Cerebellar cortex (tissue), 1 donor: ENCODE data around the gene SPATA45.

Source experiments
- DNase-seq: peaks from one replicate; pipeline ENCODE4 v3.0.0-alpha.2; 2015; ENCODE audit warnings: low spot score

Gene SPATA45

DNA sequence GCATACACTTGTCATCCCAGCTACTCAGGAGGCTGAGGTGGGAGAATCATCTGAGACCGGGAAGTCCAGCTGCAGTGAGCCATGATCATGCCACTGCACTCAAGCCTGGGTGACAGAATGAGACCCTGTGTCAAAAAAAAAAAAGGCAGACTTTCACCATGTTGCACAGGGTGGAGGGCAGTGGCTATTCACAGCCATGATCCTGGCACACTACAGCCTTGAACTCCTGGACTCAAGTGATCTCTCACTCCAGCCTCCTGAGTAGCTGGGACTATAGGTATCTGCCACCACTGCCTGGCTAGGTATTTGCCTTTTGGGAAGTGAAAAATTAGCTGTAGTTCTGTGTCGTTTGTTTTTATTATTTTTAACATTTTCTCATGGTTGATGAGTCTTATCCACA, 19.1 kb downstream of the SPATA45 start:
- no peak for DNase-seq

DNA sequence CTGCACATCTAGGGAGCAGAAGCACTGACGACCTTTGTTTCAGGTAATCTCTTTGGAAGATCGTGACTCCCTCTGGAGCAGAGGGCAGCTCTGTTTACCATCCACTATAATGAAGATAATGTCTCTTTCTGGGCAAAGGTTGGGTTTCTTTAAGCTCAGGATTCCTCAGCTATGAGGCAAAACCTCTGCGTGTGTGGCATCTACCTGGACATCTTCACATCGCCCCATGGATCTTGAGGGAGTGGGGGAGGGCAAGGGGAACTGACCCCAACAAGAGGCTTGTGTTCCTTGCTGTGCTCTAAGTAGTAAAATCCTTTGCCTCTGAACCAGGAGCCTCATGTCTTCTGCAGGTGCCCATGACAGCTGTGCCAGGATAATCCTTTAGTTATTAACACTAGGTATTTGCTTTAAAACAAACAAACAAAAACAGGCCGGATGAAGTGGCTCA, 19.6 kb downstream of the SPATA45 start:
- DNase-seq = no peak

DNA sequence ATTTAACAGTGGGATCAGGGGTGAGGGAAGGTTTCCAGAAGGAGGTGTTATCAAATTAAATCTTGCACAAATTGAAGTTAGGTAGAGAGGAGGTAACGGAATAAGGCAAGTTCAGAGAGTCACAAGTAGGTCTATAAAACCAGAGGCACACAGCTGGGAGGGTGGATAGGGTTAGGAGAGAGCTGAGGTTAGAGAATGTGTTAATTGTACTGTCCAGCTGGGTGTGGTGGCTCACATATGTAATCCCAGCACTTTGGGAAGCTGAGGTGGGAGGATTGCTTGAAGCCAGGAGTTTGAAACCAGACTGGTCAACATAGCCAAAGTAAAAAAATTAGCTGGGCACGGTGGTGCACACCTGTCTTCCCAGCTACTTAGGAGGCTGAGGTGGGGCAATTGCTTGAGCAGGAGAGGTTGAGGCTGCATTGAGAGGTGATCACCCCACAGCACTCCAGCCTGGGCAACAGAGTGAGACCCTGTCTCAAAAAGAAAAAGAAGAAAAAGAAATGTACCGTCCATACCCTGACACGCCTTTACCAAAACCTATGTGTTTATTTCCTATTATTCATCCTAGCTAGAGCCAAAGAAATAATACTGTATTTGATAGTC, 20.2 kb downstream of the SPATA45 start:
- no peak for DNase-seq

DNA sequence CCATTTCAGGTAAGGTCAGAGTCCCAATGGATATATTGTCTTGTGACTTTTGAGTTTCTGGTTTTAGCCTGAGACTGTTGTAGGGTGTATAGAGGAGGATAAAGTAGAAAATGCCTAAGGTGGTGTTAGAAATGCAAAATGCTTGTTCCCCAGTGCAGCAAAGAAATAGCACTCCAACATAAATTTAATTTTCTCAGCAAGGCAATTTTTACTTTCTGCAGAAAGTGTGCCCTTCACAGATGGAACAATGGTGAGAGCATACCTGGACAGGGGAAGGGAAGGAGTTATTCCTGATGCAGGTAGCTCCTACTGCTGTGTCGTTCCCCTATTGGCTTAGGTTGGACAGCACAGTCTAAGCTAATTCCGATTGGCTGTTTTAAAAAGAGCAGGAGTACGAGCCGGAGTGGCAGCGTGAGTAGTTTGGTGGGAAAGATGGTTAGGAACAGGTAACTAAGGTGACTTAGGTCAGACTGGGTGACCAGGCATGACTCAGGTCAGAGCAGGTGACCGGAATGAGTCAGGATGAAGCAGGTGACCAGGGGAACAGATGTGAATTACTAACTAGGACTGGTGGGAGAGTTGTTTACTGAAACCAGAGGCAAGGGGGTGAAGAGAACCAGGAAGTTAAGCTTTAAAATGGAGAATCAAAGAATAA, 21.5 kb downstream of the SPATA45 start:
- no peak for DNase-seq

DNA sequence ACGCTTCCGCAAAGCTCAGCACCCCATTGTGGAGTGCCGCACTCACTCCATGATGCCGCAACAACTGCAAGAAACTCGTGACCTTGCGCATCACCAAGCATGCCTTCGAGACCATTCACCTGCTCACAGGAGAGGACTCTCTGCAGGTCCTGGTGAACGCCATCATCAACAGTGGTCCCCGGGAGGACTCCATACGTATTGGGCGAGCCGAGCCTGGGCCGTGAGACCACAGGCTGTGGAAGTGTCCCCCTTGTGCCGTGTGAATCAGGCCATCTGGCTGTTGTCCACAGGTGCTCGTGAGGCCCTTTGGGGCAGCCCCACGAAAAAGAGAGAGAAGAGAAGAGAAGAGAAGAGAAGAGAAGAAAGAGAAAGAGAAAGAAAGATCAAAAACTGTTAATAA, 23.2 kb downstream of the SPATA45 start:
- DNase-seq = no peak

DNA sequence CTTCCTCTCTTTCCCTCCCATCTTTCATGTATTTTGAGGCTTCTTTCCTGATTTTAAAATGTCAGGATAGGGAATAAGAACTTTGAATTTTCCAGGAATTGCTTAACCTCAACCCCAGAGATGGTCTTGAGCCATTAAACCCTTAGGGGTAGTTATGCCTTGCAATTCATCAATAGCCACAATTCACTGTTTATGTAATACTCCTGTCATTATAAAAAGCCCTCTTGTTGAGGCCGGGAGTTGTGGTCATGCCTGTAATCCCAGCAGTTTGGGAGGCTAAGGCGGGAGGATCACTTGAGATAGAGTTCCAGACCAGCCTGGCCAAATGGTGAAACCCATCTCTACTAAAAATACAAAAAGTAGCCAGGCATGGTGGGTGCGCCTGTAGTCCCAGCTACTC, 24.5 kb downstream of the SPATA45 start:
- DNase-seq = no peak

DNA sequence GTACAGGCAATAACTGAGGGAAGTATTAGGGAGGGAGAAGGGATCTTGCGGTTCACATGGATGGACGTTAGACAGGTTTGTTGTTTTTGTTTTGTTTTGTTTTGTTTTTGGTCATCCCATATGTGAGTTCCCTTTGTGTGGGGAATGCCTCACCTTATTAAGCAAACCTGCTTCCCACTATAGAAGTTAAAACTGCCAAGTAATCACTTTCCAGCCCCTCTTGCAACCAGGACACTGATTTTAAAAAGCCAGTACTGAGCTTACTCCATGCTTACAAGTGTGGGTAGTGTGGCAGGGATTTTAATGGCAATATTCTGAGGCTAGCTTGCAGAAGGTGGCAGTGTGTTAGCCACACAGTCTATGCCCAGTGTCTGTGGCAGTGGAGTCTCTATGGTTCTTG, 26.5 kb downstream of the SPATA45 start:
- no peak for DNase-seq

DNA sequence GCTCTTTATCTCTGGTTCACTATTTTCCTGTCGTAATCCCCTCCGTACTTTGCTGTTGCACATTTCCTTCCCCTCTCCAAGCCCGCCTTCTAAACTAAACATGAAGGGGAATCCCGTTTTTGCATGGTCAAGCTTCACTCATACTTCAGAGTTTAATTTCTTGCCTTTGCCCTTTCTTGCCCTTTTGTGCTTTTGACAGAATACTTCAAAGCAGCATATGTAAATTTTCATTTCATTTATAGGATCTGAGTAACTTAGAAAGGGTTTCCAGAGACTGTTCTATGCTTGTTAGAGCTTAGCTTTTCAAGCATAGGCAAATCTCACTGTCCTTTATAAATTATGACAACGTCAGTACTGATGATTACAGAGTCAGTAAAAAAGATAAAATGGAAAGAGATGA, 27.7 kb downstream of the SPATA45 start:
- DNase-seq = no peak

DNA sequence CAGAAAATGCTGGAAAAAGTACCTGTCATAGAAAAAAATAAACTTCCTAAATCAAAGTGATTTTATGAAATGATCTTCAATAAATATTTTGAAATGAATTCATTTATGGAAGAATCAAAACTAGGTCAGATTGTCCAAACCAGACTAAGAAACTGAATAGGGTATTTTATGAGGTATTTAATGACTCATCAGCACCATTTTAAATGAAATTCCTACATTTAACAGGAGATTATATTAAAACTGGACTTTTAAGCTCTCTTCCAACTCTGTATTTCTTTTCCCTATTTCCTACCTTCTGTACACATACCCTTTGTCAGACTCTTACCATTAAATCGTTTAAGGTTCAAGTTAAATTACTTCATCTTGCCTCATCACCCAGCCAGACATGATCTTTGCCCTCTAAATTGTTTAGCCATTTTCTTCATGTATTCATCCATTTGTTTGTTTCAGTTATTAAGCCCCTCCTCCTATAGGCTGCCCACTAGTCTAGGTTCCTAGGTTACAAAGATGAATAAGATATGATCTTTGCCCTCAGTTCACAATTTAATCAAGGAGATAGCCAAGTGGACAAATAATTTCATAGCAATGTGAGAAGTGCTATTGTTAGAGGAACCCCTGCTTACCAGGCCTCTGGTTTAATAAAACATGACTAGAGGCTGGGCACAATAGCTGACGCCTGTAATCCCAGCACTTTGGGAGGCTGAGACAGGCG, 30.7 kb downstream of the SPATA45 start:
- DNase-seq = no peak

DNA sequence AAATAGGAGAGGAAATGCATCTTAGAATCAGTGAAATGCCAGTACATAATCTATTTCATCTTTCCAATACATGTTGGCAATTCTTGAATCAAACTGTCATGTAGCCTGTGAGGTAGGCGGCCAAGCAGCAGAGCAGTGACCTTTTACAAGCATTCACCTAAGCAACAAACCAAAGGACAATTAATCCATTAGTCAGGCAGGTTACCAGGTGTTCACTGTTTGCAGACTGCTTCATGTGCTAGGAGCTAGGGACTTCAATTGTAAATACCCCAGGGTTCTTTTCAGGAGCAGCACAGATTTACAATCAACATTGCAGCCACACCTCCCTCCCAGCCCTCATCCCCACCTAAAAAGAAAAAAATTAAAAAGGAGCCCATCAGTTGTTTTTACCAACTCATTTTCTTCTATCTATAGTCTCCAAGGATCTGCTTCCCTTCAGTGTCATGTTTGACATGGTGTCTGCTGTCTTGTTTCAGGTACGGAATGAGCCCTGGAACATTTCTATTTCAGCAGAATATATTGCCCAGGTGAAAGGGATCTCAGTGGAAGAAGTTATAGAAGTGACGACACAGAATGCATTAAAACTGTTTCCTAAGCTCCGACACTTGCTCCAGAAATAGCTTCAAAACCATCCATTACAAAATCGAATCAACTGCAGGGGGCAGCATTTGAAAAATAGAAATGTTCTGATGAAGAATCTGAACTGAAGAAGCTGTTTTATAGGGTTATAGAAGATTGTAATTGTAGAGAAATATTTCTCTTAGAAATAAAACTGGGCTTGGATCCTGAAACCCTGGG, 32.7 kb downstream of the SPATA45 start:
- peak; percentile 32 for DNase-seq

DNA sequence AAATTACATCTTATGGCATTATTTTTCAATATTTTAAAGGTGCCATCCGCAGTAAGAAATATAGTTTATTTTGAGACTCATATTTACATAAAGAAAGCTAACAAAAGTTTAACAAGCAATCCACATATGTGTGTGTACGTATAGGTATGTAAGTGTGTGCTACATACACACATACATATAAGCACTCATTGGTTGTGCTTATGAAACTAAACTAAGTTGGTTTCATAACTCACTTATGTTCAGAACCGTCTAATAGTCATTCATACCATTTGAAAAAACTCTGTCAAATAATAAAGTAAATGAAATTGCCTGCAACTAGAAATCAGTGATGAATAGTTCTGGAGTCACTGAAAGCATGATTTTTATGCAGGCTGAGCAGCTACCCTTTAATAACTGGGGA, 41.7 kb downstream of the SPATA45 start:
- DNase-seq = no peak

DNA sequence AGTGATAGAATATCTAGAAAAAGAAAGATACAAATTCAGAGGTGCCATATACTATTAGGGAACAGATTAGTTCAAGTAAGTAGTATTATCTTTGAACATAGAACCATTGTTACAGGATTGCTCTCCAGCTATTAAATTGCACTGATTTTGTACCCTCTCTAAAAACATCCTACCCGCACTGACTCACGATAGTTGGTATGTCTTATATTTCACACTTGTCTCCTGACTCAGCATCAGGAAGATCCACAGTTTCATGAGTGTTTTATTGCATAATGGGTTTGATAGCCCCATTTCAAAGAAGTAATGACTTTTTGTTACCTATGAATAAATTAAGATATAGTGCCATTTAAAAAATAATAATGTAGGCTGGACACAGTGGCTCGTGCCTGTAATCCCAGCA, 49.8 kb downstream of the SPATA45 start:
- DNase-seq = no peak

DNA sequence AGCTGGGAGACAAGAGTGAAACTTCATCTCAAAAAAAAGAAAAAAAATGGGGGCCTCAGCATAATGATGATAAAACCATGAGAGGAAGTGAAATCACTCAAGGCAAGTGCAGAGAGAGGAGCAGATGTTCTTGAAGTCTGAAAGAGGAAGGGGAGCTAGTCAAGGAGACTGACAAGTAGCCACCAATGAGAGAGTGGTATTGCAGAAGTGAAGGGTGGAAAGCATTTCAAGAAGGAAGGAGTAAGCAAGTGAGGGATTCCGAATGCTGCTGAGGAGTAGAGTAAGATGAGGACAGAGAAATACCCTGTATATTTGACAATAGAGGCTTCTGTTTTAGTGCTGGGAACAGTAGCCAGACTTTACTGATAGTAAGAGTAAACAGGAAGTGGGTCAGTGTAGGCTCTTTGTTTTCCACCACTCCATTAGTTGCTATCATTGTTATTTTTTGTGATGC, 52.9 kb downstream of the SPATA45 start:
- DNase-seq = no peak

DNA sequence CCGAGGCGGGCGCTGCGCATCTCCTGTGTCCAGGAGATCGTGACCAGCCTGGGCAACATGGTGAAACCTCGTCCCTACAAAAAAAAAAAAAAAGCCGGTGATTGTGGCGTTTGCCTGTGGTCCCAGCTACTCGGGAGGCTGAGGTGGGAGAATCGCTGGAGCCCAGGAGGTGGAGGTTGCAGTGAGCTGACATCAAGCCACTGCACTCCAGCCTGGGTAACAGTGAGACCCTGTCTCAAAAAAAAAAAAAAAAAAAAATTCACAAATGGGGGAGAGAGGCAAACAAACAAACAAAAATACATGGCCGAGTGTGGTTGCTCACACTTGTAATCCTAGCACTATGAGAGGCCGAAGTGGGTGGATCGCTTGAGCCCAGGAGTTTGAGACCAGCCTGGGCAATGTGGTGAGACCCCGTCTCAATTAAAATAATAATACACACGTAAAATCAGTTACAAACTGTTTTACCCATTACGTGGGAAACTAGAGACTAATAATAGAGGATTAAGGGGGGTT, 55.0 kb downstream of the SPATA45 start:
- DNase-seq = no peak

DNA sequence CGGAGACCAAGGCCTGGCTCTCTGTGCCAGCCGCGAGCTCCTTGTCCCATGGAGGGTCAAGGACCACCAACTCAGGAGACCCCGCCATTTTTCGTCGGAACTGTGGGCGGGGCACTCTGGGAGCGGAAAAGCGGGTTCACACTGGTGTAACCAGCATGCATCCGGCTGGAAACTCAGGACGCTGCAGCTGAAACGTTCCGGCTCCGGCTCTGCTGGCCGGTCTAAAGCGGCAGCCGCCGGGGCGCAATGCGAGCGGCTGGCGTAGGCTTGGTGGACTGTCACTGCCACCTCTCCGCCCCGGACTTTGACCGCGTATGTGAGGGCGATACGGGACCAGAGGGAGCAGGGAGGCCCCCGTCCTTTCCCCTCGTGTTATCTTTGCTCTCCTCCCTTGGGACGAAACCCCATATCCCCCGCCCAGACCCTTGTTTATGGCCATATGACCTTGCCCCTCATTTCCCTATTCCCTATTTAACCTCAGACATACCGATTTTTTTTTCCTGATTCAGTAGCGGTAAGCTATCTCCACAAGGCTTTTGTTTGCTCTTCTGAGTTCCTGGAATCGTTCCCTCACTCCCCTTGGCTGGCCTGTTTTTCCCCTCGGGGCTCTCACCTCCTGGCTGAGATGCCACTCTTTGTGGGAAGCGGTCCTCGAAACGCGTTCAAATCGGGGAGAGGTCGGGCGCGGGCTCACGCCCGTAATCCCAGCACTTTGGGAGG, 55.6 kb downstream of the SPATA45 start, which contains the start of the genes NSL1 and TATDN3:
TSS of gene NSL1 (minus strand) at position 102 of the 720 bp plus-strand sequence. CDS start at position 88, 14 bp downstream.
TSS of gene TATDN3 (plus strand) at position 219 of the 720 bp plus-strand sequence. CDS start at position 247, 28 bp downstream.
- peak; percentile 91 for DNase-seq

DNA sequence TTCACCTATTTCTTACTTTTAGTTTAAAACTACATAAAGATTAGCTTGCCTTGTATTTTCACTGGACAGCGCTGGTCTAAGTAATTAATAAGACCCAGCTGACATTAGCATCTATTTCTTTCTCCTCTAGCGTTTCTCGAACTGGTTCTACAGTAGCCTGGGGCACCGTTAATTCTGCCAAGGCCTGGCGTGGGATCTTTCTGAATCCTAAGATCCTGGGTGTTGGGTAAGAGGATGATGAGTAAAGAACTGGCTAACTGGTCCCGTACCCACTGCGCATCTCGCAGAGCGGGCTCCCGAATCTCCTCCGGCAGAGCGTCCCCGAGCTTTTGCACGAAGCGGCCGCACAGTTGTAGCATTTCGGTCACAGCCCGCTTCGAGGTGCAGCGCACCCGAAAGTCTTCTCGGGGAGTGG, 56.2 kb downstream of the SPATA45 start:
- no peak for DNase-seq

DNA sequence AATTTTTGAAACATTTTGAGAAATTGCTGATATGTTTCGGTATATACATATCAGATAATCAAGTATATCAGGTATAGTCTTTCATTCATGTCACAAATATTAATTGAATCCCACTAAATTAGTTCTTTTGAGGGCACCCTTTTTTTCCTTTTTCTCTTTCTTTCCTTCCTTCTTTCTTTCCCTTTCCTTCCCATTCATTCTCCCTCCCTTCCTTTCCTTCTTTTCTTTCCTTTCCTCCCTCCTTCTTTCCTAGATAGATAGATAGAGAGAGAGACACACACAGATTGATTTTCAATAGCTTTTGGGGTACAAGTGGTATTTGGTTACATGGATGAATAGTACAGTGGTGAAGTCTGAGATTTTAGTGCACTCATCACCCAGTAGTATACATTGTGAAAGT, 61.6 kb downstream of the SPATA45 start:
- no peak for DNase-seq

DNA sequence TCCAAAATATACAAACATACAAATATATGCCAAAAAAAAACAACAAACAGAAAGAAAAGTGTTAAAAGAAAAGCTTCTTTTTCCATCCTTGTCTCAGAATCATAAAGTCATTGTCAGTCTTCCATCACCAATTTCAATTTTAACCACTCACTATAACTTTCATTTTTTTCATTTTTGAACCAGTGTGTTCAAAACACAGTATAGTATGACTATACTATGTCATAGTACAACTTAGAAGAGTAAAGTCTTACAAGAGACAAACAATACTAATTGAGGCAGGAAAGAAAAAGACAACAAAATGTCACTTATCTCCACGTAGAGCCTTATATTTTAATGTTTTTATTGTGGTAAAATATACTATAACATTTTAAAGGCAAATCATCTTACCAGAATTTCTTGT, 63.5 kb downstream of the SPATA45 start:
- no peak for DNase-seq

DNA sequence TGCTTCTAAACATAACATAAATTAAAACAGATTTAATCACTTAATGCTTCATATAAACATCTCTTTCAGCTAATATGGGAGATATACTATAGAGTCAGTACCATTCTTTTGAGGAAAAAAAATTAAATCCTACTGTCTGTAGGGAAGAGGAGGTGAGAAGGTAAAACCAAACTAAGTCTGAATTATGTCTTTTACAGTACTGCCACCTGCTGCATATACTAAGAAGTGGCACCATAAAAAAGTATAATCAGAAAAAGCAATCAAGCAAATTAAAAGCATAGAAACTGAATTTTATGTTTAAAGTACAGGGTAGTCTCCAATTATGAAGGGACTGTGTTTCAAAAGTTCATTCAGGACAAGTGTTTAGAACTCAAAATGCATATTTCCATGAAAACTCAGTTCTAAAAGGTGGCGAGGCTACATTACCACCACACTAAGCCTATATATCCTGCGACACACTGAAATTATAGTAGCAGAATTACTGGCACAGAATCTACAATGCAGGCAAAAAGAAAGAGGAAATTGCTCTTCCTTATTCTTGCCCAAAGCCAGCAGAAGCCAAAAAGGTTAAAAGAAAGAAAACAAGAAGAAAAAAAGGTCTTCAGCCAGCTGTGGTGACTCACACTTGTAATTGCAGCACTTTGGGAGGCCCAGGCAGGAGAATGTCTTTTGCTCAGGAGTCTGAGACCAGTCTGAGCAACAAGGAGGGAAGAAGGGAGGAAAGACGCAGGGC, 64.9 kb downstream of the SPATA45 start:
- peak; percentile 31 for DNase-seq

DNA sequence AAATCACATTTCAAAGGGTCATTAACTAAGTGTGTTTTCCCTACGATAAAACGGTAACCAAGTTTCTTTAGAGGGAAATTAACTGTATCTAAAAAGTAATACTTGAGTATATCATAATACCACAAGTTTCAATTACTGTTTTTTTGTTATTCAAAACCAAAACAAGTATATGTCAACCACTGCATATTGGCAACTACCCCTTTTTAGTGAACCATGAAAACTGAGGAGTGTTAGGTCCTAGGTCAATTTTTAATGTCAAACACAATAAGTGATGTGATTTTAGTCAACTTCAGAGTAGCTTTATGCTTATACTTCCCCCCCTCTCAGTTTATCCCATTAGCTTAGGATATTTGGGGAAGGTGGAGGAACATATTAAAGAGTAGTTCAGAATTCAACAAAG, 66.2 kb downstream of the SPATA45 start:
- no peak for DNase-seq

DNA sequence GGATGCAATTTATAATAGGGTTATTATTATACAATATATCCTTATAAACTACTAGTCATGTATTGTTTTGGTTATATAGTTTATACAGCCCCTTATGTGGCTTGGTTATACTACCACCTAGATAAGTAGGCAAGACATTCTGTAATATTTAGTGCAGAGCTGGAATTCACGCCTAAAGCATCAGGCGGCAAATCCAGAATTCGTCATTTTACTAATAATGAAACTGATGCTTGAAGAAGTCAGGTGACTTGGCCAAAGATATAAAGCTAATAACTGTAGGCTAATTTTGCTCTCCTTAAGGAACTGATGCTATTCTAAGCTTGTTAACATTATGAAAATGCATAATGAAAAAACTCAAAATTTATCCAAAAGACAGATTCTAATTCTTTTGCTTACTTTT, 66.7 kb downstream of the SPATA45 start:
- no peak for DNase-seq
